GM23338 (cell line): ENCODE results near the gene TRPM3. TPM values are rescaled to one million over a fixed set of nuclear protein-coding genes. Genes with fewer than 3 reads are reported as not detected.

Experiments
- ATAC-seq: fragments of 200-7000 bp; cut with Tn5 transposase; 3 replicates; pipeline ENCODE4 v1.9.1; 2020
- DNase-seq: peaks from one replicate; pipeline ENCODE4 v3.0.0-alpha.2; 2015; ENCODE audit warnings: low spot score
- H2AFZ ChIP-seq: fragments of 200-600 bp; sonication (generic); 2 replicates; pipeline ENCODE4 v1.8.0; 2016; ENCODE audit warnings: antibody characterized with exemption, mild to moderate bottlenecking, moderate library complexity
- H3F3A ChIP-seq: fragments of 200-600 bp; sonication (generic); replicated peaks from 2 replicates; pipeline ENCODE4 v1.8.0; 2017; ENCODE audit warnings: antibody characterized with exemption, mixed run types, low read depth
- H3K27ac ChIP-seq: fragments of 200-600 bp; sonication (generic); 2 replicates; pipeline ENCODE4 v1.6.1; 2016; ENCODE audit warnings: low read depth
- H3K27me3 ChIP-seq: fragments of 200-600 bp; sonication (generic); 2 replicates; pipeline ENCODE4 v1.8.0; 2016; ENCODE audit warnings: mild to moderate bottlenecking, mixed run types, moderate library complexity; ENCODE audit not compliant: insufficient read depth
- H3K36me3 ChIP-seq: fragments of 200-600 bp; sonication (generic); 2 replicates; pipeline ENCODE4 v1.8.0; 2016; ENCODE audit warnings: mild to moderate bottlenecking; ENCODE audit not compliant: insufficient read depth
- H3K4me1 ChIP-seq: fragments of 200-600 bp; sonication (generic); 2 replicates; pipeline ENCODE4 v1.8.0; 2016; ENCODE audit warnings: mild to moderate bottlenecking, moderate library complexity; ENCODE audit not compliant: insufficient read depth
- H3K4me2 ChIP-seq: fragments of 200-600 bp; sonication (generic); 2 replicates; pipeline ENCODE4 v1.7.1; 2017; ENCODE audit warnings: mixed run types
- H3K4me3 ChIP-seq: fragments of 200-600 bp; sonication (generic); 2 replicates; pipeline ENCODE4 v1.6.1; 2016; ENCODE audit warnings: mixed run types
- H3K79me2 ChIP-seq: fragments of 200-600 bp; sonication (generic); replicated peaks from 2 replicates; pipeline ENCODE4 v1.8.0; 2017; ENCODE audit warnings: mild to moderate bottlenecking; ENCODE audit not compliant: insufficient read depth
- H3K9me2 ChIP-seq: fragments of 200-600 bp; sonication (generic); 2 replicates; pipeline ENCODE4 v1.8.0; 2017; ENCODE audit not compliant: insufficient read depth
- H4K20me1 ChIP-seq: fragments of 200-600 bp; sonication (generic); replicated peaks from 2 replicates; pipeline ENCODE4 v1.8.0; 2017; ENCODE audit warnings: mild to moderate bottlenecking; ENCODE audit not compliant: insufficient read depth
- H3K27ac Mint-ChIP-seq: 2 replicates; pipeline ENCODE4 v1.8.0; 2020; ENCODE audit warnings: inconsistent platforms, mild to moderate bottlenecking, moderate library complexity, mixed read lengths
- H3K27me3 Mint-ChIP-seq: 3 replicates; pipeline ENCODE4 v1.8.0; 2022; ENCODE audit warnings: low read depth, mild to moderate bottlenecking, moderate library complexity, mixed read lengths, inconsistent platforms; ENCODE audit not compliant: insufficient read depth, poor library complexity
- H3K36me3 Mint-ChIP-seq: 3 replicates; pipeline ENCODE4 v1.8.0; 2021; ENCODE audit warnings: low read depth, mild to moderate bottlenecking, inconsistent platforms, moderate library complexity, mixed read lengths
- H3K4me1 Mint-ChIP-seq: 3 replicates; pipeline ENCODE4 v1.8.0; 2020; ENCODE audit warnings: mild to moderate bottlenecking, inconsistent platforms, mixed read lengths
- H3K4me3 Mint-ChIP-seq: 3 replicates; pipeline ENCODE4 v1.8.0; 2021; ENCODE audit warnings: moderate library complexity, mild to moderate bottlenecking, inconsistent platforms, mixed read lengths
- H3K9me3 Mint-ChIP-seq: 3 replicates; pipeline ENCODE4 v1.8.0; 2020; ENCODE audit warnings: moderate library complexity, mild to moderate bottlenecking, inconsistent platforms, mixed read lengths
- ETS1 ChIP-seq: IDR thresholded peaks from 2 replicates; pipeline ENCODE4 v1.6.1; 2016; ENCODE audit warnings: antibody characterized with exemption
- EZH2 ChIP-seq: fragments of 200-600 bp; sonication (generic); IDR thresholded peaks from one replicate; pipeline ENCODE4 v1.8.0; 2017; ENCODE audit warnings: antibody characterized with exemption, mild to moderate bottlenecking, low read depth; ENCODE audit not compliant: unreplicated experiment
- JUNB ChIP-seq: IDR thresholded peaks from one replicate; pipeline ENCODE4 v1.6.1; 2016; ENCODE audit warnings: antibody characterized with exemption; ENCODE audit not compliant: unreplicated experiment
- NANOG ChIP-seq: IDR thresholded peaks from 2 replicates; pipeline ENCODE4 v1.6.1; 2016; ENCODE audit warnings: antibody characterized with exemption, borderline replicate concordance
- POLR2AphosphoS5 ChIP-seq: IDR thresholded peaks from 2 replicates; pipeline ENCODE4 v1.6.1; 2016; ENCODE audit warnings: antibody characterized with exemption, low read depth
- REST ChIP-seq: IDR thresholded peaks from one replicate; pipeline ENCODE4 v1.6.1; 2018; ENCODE audit warnings: antibody characterized with exemption; ENCODE audit not compliant: unreplicated experiment
- STAT1 ChIP-seq: IDR thresholded peaks from one replicate; pipeline ENCODE4 v1.6.1; 2016; ENCODE audit warnings: antibody characterized with exemption; ENCODE audit not compliant: unreplicated experiment
- ZNF114 ChIP-seq: fragments of 250-450 bp; sonication (Bioruptor Pico); IDR thresholded peaks from 2 replicates; pipeline ENCODE4 v1.5.0; 2020; ENCODE audit warnings: mild to moderate bottlenecking, moderate library complexity
- ZNF331 ChIP-seq: fragments of 250-450 bp; sonication (Bioruptor Pico); IDR thresholded peaks from 2 replicates; pipeline ENCODE4 v1.5.0; 2020; ENCODE audit warnings: low read depth, mild to moderate bottlenecking, moderate library complexity
- polyA plus RNA-seq: library from polyadenylated mRNA; unstranded; fragments of >200 nt; fragmentation: Nextera tagmentation; extraction: Ambion mirVana; gene quantifications from 2 replicates; pipeline ENCODE4 v1.2.1, GENCODE V29; 2016
- total RNA-seq: library from RNA; depleted of rRNA; stranded (reverse); fragments of >200 nt; shearing (Covaris generic); gene quantifications from 2 replicates; pipeline ENCODE4 v1.2.3, GENCODE V29; 2014

Gene TRPM3
- total and polyA plus RNA-seq, 2 experiments from 2014 or later, result 2.8 to 8.2 TPM

DNA sequence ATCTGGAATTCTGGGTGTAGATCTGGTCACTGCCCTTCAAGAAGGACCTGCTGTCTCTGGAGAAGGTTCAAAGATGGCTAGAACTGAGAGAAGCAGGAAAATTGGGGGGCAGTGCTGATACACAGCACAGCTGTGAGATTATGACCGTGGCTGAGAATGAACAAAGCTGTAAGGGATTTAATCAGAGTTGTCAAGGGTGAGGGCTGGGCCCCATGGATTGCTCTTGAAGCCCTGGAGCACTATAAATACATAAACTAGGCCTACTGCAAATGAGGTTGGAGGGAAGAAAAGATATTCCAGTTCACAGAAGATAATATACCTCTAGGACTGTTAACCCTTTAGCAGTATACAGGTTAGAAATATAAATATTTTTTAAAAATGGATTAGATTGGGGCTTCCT lies 620.6 kb downstream of the TRPM3 start (continued):
- TF ChIP-seq ETS1, result no peak
- TF ChIP-seq EZH2, result no peak

- Mint-ChIP-seq H3K4me3 (no peak overlapping the region), H3K9me3 (no peaks in the 10 kb centered on the region; the same call in 2 of the 3 replicates), H3K36me3 (no peaks in the 10 kb centered on the region), H3K27ac (no peak overlapping the region), H3K4me1 (peaks cover 6% of the 10 kb centered on the region; the same call in 2 of the 3 replicates), H3K27me3 (no peaks in the 10 kb centered on the region)
- H3K4me3 ChIP-seq, result no peak overlapping the region
- H3F3A ChIP-seq, result no peaks in the 10 kb centered on the region
- no peaks in the 10 kb centered on the region for H3K4me1 ChIP-seq
- H3K36me3 ChIP-seq, result no peaks in the 10 kb centered on the region
- no peaks in the 10 kb centered on the region for H3K27me3 ChIP-seq
- no peaks in the 10 kb centered on the region for H3K79me2 ChIP-seq
- no peak for DNase-seq
- ATAC-seq, result no peak
- TF ChIP-seq STAT1, result no peak
- TF ChIP-seq POLR2AphosphoS5, result no peak
- TF ChIP-seq ZNF331 (CRISPR knock-in tag), result no peak
- TF ChIP-seq JUNB, result no peak
- H4K20me1 ChIP-seq, result no peaks in the 10 kb centered on the region
- no peak overlapping the region; the same call in 1 of the 2 replicates for H2AFZ ChIP-seq
- no peaks in the 10 kb centered on the region for H3K9me2 ChIP-seq
- no peak overlapping the region for H3K27ac ChIP-seq
- H3K4me2 ChIP-seq, result no peak overlapping the region
These were observed 621.8 kb downstream of the TRPM3 start for GRCh38 chr9:70499621-70500020.

DNA sequence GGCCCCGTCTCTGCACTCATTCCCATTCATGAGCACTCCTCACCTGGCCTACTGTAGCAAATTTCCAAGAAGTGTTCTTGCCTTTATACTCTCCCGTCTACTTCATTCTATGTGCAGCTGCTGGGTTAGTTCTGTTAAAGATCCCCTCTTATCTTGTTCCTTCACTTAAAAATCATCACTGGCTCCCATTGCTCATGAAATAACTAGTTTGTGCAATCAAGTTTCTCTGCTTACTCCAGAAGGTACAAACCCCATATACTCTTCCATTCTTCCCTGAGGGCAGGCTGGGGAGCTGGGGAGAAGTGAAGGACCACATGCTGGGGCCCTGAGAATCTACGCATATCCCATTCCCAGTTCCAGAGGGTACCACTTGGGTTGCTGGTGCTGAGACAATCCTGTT lies 622.6 kb downstream of the TRPM3 start:
- Mint-ChIP-seq H3K27me3 (no peaks in the 10 kb centered on the region), H3K36me3 (no peaks in the 10 kb centered on the region; the same call in 2 of the 3 replicates), H3K9me3 (no peaks in the 10 kb centered on the region; the same call in 2 of the 3 replicates), H3K4me1 (peaks cover 6% of the 10 kb centered on the region), H3K27ac (no peak overlapping the region), H3K4me3 (no peak overlapping the region)
- peaks cover 5% of the 10 kb centered on the region; the same call in 1 of the 2 replicates for H3K9me2 ChIP-seq
- peak; percentile 55; the same call in 2 of the 3 replicates for ATAC-seq
- H4K20me1 ChIP-seq, result no peaks in the 10 kb centered on the region
- H2AFZ ChIP-seq, result no peak overlapping the region
- no peaks in the 10 kb centered on the region for H3K36me3 ChIP-seq
- H3K27me3 ChIP-seq, result no peaks in the 10 kb centered on the region
- TF ChIP-seq ZNF331 (CRISPR knock-in tag) (no peak), JUNB (no peak)
- H3K4me1 ChIP-seq, result no peaks in the 10 kb centered on the region
- DNase-seq, result peak; percentile 19
- no peak overlapping the region for H3K27ac ChIP-seq
- no peak overlapping the region for H3K4me2 ChIP-seq
- no peaks in the 10 kb centered on the region for H3K79me2 ChIP-seq
- H3F3A ChIP-seq, result no peaks in the 10 kb centered on the region
- no peak overlapping the region for H3K4me3 ChIP-seq

GRCh38 chr9:70496244-70496643 lies 625.2 kb downstream of the TRPM3 start:
- Histone ChIP-seq H2AFZ (no peak overlapping the region), H4K20me1 (no peaks in the 10 kb centered on the region), H3K27ac (no peak overlapping the region), H3K4me2 (no peak overlapping the region), H3K4me1 (no peaks in the 10 kb centered on the region), H3K36me3 (no peaks in the 10 kb centered on the region), H3K9me2 (peaks cover 5% of the 10 kb centered on the region; the same call in 1 of the 2 replicates), H3F3A (no peaks in the 10 kb centered on the region), H3K79me2 (no peaks in the 10 kb centered on the region), H3K27me3 (no peaks in the 10 kb centered on the region), H3K4me3 (no peak overlapping the region)
- Mint-ChIP-seq H3K27me3 (peaks cover 2% of the 10 kb centered on the region), H3K27ac (no peak overlapping the region), H3K9me3 (no peaks in the 10 kb centered on the region; the same call in 2 of the 3 replicates), H3K4me3 (no peak overlapping the region), H3K4me1 (peaks cover 6% of the 10 kb centered on the region), H3K36me3 (no peaks in the 10 kb centered on the region; the same call in 2 of the 3 replicates)
- no peak for DNase-seq
- TF ChIP-seq NANOG (no peak), EZH2 (no peak), ZNF114 (CRISPR knock-in tag) (no peak), REST (no peak), POLR2AphosphoS5 (no peak), ETS1 (no peak)
- no peak for ATAC-seq
